Caco-2 (cell line): ENCODE data around the gene PTH1R. TPM values are rescaled to one million over a fixed set of nuclear protein-coding genes. Genes with fewer than 3 reads are reported as not detected.

Experiments used
- BruUV-seq: library from RNA; stranded (reverse); fragments of 400-500 nt; replicated peaks from 2 replicates; lab custom pipeline; 2021; lab: Mats Ljungman, UMichigan
- CTCF ChIA-PET: fragments of 300-600 bp; sonication (Branson Sonifier 250); formaldehyde crosslinking; loops from one replicate; lab custom pipeline; 2022; ENCODE audit warnings: antibody characterized with exemption; lab: Charles Lee
- POLR2A ChIA-PET: fragments of 300-600 bp; sonication (Branson Sonifier 250); formaldehyde crosslinking; loops from one replicate; lab custom pipeline; 2022; ENCODE audit warnings: antibody characterized with exemption; lab: Charles Lee
- DNase-seq, 2 experiments: peaks; one replicate each; pipeline versions ENCODE4 v3.0.0 to v3.0.0-alpha.2; 2020 to 2022
- H3K27me3 ChIP-seq: replicated peaks from 2 replicates; pipeline ENCODE4 v1.6.0; 2011; ENCODE audit warnings: low read length; ENCODE audit not compliant: control insufficient read depth, insufficient read depth
- H3K36me3 ChIP-seq: 2 replicates; pipeline ENCODE4 v1.5.1; 2011; ENCODE audit warnings: low read length; ENCODE audit not compliant: control insufficient read depth, insufficient read depth
- H3K4me1 ChIP-seq: fragments of 250-450 bp; sonication (Bioruptor Pico); 2 replicates; pipeline ENCODE4 v1.5.1; 2020; ENCODE audit warnings: mild to moderate bottlenecking
- H3K4me3 ChIP-seq: 2 replicates; pipeline ENCODE4 v1.5.1; 2011; ENCODE audit warnings: low read depth, mild to moderate bottlenecking, control low read depth, low read length
- H3K9me3 ChIP-seq: fragments of 250-450 bp; sonication (Bioruptor Pico); 2 replicates; pipeline ENCODE4 v1.5.1; 2020; ENCODE audit warnings: mild to moderate bottlenecking, moderate library complexity
- H3K27ac Mint-ChIP-seq: one replicate; pipeline ENCODE4 v1.8.0; 2022; ENCODE audit warnings: mixed read lengths; ENCODE audit not compliant: unreplicated experiment
- H3K27me3 Mint-ChIP-seq: one replicate; pipeline ENCODE4 v1.8.0; 2022; ENCODE audit warnings: mixed read lengths; ENCODE audit not compliant: insufficient read depth, unreplicated experiment
- H3K36me3 Mint-ChIP-seq: one replicate; pipeline ENCODE4 v1.8.0; 2022; ENCODE audit warnings: mild to moderate bottlenecking, mixed read lengths; ENCODE audit not compliant: insufficient read depth, unreplicated experiment
- H3K4me1 Mint-ChIP-seq: one replicate; pipeline ENCODE4 v1.8.0; 2022; ENCODE audit warnings: low read depth, mixed read lengths; ENCODE audit not compliant: unreplicated experiment
- H3K4me3 Mint-ChIP-seq: one replicate; pipeline ENCODE4 v1.8.0; 2022; ENCODE audit warnings: mild to moderate bottlenecking, moderate library complexity, mixed read lengths; ENCODE audit not compliant: unreplicated experiment
- H3K9me3 Mint-ChIP-seq: one replicate; pipeline ENCODE4 v1.8.0; 2022; ENCODE audit warnings: mixed read lengths; ENCODE audit not compliant: unreplicated experiment
- CTCF ChIP-seq, 2 experiments: fragments of 200-600 bp in 1 of 2; IDR thresholded peaks; 1 replicate in 1 of 2; 2 replicates in 1 of 2; pipeline versions ENCODE4 v1.5.1 to v1.8.0; 2011 to 2022; ENCODE audit warnings: antibody characterized with exemption in 1 of 2, control low read depth in 1 of 2, inconsistent platforms in 1 of 2, low read depth in 1 of 2, low read length in 1 of 2, mild to moderate bottlenecking in 1 of 2, moderate library complexity in 1 of 2; ENCODE audit not compliant: insufficient read depth in 1 of 2, severe bottlenecking in 1 of 2, unreplicated experiment in 1 of 2
- intact Hi-C: fragments of 100-400 bp; cut with micrococcal nuclease; formaldehyde crosslinking; loops from one replicate; pipeline ENCODE4 v1.10.0; 2022; ENCODE audit not compliant: unreplicated experiment
- total RNA-seq: library from RNA; stranded (reverse); gene quantifications from 2 replicates; pipeline ENCODE4 v1.2.3, GENCODE V29; 2022

The PTH1R gene
- total RNA-seq, 1 experiment from 2014 or later, result 5.1 TPM

GRCh38 chr3:46935168-46935858, 57.8 kb downstream of the PTH1R start:
- H3K36me3 ChIP-seq, result peaks cover 7% of the 10 kb centered on the region
- no TSS peak for BruUV-seq
- ChIA-PET CTCF (interaction anchor here (0.8 to 2.4 kb wide), 16 partner anchors 9 to 388 kb away, joined by 3 to 21 read pairs (median 6); partner anchors contain the start of genes CCDC12 and NBEAL2), POLR2A (interaction anchor here (0.7 to 1.6 kb wide), 6 partner anchors 9 to 47 kb away, joined by 3 to 29 read pairs (median 6); partner anchors contain the start of genes CCDC12 and NBEAL2)
- Mint-ChIP-seq H3K9me3 (no peaks in the 10 kb centered on the region), H3K27ac (peak overlapping the region; percentile 69), H3K4me3 (peak overlapping the region; percentile 24), H3K4me1 (peaks cover 56% of the 10 kb centered on the region), H3K36me3 (peaks cover 82% of the 10 kb centered on the region), H3K27me3 (no peaks in the 10 kb centered on the region)
- intact Hi-C loops, result loop anchor here (1.0 kb wide), 3 partner anchors 8 to 41 kb away; partner anchors contain the start of gene CCDC12
- TF ChIP-seq CTCF (IDR thresholded peaks at IDR 0.05; ENCODE audit: insufficient read depth in 1 of 2, low read depth in 1 of 2, low read length in 1 of 2, severe bottlenecking in 1 of 2, unreplicated experiment in 1 of 2), result peak; percentile 35 to 70
- no peaks in the 10 kb centered on the region for H3K27me3 ChIP-seq
- no peaks in the 10 kb centered on the region for H3K9me3 ChIP-seq
- H3K4me1 ChIP-seq, result peaks cover 82% of the 10 kb centered on the region
- H3K4me3 ChIP-seq, result no peak overlapping the region
- DNase-seq, result peak; percentile 84 to 90

GRCh38 chr3:46935989-46936558, 58.6 kb downstream of the PTH1R start:
- intact Hi-C loops, result loop anchor here (1.0 kb wide), 3 partner anchors 7 to 40 kb away; partner anchors contain the start of gene CCDC12
- H3K9me3 Mint-ChIP-seq, result no peaks in the 10 kb centered on the region
- CTCF ChIA-PET, result interaction anchor here (0.8 to 2.4 kb wide), 14 partner anchors 8 to 387 kb away, joined by 3 to 21 read pairs (median 6); partner anchors contain the start of genes CCDC12 and NBEAL2
- Histone ChIP-seq H3K4me1 (peaks cover 82% of the 10 kb centered on the region), H3K36me3 (peaks cover 9% of the 10 kb centered on the region), H3K27me3 (no peaks in the 10 kb centered on the region), H3K9me3 (no peaks in the 10 kb centered on the region), H3K4me3 (no peak overlapping the region)
- peaks cover 55% of the 10 kb centered on the region for H3K4me1 Mint-ChIP-seq
- H3K36me3 Mint-ChIP-seq, result peaks cover 82% of the 10 kb centered on the region
- H3K4me3 Mint-ChIP-seq, result peak overlapping the region; percentile 24
- POLR2A ChIA-PET, result interaction anchor here (0.7 to 1.6 kb wide), 6 partner anchors 8 to 46 kb away, joined by 3 to 29 read pairs (median 6); partner anchors contain the start of genes CCDC12 and NBEAL2
- no peak for DNase-seq
- BruUV-seq, result no TSS peak
- TF ChIP-seq CTCF (IDR thresholded peaks at IDR 0.05; ENCODE audit: insufficient read depth in 1 of 2, low read depth in 1 of 2, low read length in 1 of 2, severe bottlenecking in 1 of 2, unreplicated experiment in 1 of 2), result no peak
- peak overlapping the region; percentile 69 for H3K27ac Mint-ChIP-seq
- H3K27me3 Mint-ChIP-seq, result no peaks in the 10 kb centered on the region

GRCh38 chr3:46936733-46937250, 59.3 kb downstream of the PTH1R start:
- no TSS peak for BruUV-seq
- POLR2A ChIA-PET, result no interaction called here
- CTCF ChIA-PET, result interaction anchor here (1.7 to 2.4 kb wide), 3 partner anchors 13 to 29 kb away, joined by 10 to 21 read pairs (median 15); no protein-coding TSS in a partner anchor

More at GRCh38 chr3:46936733-46937250, 59.3 kb downstream of the PTH1R start:
- Mint-ChIP-seq H3K4me3 (no peak overlapping the region), H3K27ac (peak overlapping the region; percentile 69), H3K9me3 (no peaks in the 10 kb centered on the region), H3K36me3 (peaks cover 76% of the 10 kb centered on the region), H3K4me1 (peaks cover 49% of the 10 kb centered on the region), H3K27me3 (no peaks in the 10 kb centered on the region)
- intact Hi-C loops, result no loop called here
- DNase-seq, result no peak
- Histone ChIP-seq H3K4me1 (peaks cover 78% of the 10 kb centered on the region), H3K9me3 (no peaks in the 10 kb centered on the region), H3K27me3 (no peaks in the 10 kb centered on the region), H3K4me3 (no peak overlapping the region), H3K36me3 (peaks cover 9% of the 10 kb centered on the region)
- no peak for TF ChIP-seq CTCF (IDR thresholded peaks at IDR 0.05; ENCODE audit: insufficient read depth in 1 of 2, low read depth in 1 of 2, low read length in 1 of 2, severe bottlenecking in 1 of 2, unreplicated experiment in 1 of 2)
